NOMO-1 treated with DMSO at 0.1 percent for 48 hours (cell line): ENCODE results near the gene NAALADL1.

Experiments used
- DNase-seq: peaks from one replicate; lab custom pipeline; 2025; ENCODE audit not compliant: unreplicated experiment; lab: John Stamatoyannopoulos, UW

NAALADL1 gene, protein sequence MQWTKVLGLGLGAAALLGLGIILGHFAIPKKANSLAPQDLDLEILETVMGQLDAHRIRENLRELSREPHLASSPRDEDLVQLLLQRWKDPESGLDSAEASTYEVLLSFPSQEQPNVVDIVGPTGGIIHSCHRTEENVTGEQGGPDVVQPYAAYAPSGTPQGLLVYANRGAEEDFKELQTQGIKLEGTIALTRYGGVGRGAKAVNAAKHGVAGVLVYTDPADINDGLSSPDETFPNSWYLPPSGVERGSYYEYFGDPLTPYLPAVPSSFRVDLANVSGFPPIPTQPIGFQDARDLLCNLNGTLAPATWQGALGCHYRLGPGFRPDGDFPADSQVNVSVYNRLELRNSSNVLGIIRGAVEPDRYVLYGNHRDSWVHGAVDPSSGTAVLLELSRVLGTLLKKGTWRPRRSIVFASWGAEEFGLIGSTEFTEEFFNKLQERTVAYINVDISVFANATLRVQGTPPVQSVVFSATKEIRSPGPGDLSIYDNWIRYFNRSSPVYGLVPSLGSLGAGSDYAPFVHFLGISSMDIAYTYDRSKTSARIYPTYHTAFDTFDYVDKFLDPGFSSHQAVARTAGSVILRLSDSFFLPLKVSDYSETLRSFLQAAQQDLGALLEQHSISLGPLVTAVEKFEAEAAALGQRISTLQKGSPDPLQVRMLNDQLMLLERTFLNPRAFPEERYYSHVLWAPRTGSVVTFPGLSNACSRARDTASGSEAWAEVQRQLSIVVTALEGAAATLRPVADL

GRCh38 chr11:65058419-65059054 is at the start of gene NAALADL1:
TSS of gene NAALADL1 (minus strand) at chr11:65058553. CDS start at chr11:65058521, 32 bp downstream.
- no peak for DNase-seq

DNA sequence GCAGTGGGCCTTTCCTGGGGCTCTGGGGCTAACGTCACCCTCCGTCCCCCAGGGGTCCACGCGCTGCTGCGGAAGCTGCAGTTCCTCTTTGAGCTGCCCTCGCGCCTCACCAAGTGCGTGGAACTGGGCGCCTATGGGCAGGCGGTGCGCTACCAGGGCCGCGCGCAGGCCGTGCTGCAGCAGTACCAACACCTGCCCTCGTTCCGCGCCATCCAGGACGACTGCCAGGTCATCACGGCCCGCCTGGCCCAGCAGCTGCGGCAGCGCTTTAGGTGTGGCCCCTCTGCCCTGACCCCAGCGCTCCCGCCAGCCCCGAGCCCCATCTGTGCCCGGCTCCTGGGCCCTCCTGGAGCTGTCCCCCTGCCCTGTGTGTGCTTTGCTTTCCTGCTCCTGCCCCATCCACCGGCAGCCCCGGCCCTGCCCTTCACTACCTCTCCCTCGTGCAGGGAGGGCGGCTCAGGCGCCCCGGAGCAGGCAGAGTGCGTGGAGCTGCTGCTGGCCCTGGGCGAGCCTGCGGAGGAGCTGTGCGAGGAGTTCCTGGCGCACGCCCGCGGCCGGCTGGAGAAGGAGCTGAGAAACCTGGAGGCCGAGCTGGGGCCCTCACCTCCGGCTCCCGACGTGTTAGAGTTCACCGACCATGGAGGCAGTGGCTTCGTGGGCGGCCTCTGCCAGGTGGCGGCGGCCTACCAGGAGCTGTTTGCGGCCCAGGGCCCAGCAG is 49.6 kb upstream of the NAALADL1 start:
- DNase-seq: no peak

DNA sequence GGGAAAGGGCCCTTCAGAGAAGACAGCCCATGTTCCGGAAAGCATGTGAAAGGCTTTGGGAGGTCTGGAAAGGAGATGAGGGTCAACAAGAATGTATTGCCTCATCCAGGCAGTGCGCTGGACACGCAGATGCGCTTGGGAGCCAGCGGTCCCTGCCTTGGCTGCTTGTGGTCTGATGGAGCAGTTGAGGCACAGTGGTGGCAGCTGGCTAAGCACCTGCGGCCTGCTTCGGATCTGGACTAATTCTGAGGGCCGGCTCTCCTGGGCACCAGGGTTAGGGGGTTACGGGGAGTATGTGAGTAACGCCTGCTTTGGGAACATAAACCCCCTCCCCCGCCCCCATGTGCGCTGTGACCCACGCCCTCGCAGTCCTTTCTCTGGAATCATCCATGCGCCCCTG is 48.7 kb upstream of the NAALADL1 start:
- DNase-seq: no peak

DNA sequence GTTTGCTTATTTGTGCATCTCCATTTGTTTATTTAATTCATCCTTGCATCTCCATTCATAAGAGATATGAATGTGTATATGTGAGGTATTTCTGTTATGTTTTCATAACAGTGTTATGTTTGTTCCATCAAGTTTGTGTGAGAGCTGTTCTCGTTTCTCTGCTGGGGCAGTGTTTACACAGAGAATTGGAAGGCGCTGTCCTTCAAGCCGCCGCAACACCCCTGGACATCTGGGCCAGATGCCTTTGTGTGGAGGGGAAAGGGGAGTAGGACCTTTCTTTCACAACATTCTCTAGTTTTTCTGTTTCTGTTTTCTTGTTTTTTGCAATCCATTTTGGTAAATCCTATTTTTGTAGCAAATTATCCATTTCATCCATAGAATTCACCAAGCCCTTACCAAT is 46.3 kb upstream of the NAALADL1 start:
- no peak for DNase-seq

DNA sequence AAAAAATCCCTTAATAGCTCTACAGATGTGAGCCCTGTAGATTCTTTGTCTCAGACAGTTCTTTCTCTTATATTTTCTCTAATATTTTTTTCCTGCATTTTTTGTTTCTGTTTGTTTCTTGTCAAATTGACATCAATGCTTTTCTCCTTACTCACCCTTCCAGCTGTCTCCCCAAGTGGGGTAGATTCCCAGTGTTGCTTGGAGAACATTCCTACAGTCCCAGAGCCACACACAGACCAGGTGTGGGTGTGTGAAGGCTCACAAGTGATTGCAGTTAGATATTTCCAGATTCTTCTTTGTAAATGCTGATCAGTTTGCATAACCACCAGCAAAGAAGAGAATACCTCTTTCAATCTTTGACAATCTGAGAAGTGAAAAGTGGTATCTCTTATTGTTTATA is 45.1 kb upstream of the NAALADL1 start:
- no peak for DNase-seq

- no peak for DNase-seq
Observed at GRCh38 chr11:65102142-65103095, 44.1 kb upstream of the NAALADL1 start.

DNA sequence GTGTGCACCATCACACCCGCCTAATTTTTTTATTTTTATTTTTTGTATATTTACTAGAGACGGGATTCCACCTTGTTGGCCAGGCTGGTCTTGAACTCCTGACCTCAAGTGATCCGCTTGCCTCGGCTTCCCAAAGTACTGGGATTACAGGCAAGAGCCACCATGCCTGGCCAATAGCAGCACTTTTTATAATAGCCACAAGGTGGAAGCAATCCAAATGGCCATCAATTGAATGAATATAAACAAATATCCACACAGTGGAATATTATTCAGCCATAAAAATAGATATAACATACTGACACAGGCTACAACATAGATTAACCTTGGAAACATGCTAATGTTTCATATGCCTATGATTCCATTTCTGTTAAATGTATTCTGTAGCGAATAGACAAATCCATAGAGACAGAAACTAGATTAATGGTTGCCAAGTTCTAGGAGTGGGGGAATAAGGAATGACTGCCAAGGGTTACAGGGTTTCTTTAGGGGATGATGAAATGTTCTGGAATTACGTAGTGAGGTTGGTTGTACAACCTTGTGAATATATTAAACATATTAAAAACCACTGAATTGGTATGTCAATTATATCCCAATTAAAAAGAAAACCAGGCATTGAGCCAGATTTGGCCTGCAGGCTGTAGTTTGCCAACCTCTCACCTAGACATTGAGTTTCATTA is 42.5 kb upstream of the NAALADL1 start:
- DNase-seq: no peak

- DNase-seq: no peak
Observed at GRCh38 chr11:65096926-65097325, 38.6 kb upstream of the NAALADL1 start.

DNA sequence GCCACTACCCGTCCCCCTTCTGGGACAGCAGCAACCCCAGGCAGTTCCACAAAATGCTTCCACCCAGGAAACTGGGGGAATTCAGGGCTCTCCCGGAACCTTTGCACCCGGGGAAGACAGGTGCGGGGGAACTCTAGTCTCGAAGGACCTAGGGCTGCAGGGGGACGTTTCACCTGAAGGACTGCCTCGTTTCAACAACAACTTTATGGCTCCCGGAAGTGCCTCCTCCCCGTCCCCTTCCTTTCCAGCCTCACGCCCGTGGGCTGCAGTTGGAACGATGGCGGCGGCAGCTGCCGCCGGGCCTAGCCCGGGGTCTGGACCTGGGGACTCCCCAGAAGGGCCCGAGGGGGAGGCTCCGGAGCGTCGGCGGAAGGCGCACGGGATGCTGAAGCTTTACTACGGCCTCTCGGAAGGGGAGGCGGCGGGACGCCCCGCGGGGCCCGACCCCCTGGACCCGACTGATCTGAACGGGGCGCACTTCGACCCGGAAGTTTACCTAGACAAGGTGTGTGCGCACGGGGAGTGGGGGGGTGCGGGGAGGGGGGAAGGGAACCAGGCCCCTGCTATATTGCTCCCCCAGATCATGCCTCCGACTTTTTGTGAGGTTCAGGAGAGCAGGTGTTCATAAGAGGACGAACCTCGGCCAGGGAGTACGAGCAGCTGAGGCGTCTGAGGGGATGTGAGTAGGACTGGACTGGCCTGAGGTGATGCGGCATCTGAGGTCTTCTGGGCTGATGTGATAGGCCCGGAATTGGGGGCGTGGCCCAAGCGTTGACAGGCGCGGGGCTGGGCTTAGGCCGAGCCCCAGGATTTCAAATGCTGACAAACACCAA is 37.8 kb upstream of the NAALADL1 start, which contains the start of gene VPS51:
VPS51 (plus strand) TSS at position 241 of the 833 bp plus-strand sequence; CDS start at position 278, 37 bp downstream.
- peak; percentile 92 for DNase-seq

DNA sequence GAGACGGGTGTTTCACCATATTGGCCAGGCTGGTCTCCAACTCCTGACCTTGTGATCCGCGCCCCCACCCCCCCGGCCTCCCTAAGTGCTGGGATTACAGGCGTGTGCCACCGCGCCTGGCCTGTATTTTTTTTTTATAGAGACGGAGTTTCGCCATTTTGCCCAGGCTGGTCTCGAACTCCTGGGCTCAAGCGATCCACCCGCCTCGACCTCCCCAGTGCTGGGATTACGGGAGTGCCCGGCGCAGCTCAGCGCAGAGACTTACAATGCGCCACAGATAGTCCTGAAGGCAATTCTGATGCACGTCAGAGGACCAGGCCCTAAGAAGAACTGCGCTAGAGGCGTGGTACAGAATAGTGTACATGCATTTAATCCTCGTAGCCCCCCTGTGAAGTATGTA is 37.1 kb upstream of the NAALADL1 start:
- DNase-seq: no peak

GRCh38 chr11:65090628-65091027 is 32.3 kb upstream of the NAALADL1 start:
- DNase-seq: no peak

- DNase-seq: no peak
Observed at GRCh38 chr11:65089621-65090020, 31.3 kb upstream of the NAALADL1 start.

GRCh38 chr11:65087827-65088226 is 29.5 kb upstream of the NAALADL1 start:
- DNase-seq: no peak

- DNase-seq: no peak
Observed at GRCh38 chr11:65087216-65087615, 28.9 kb upstream of the NAALADL1 start.

- DNase-seq: no peak
Observed at GRCh38 chr11:65086809-65087208, 28.5 kb upstream of the NAALADL1 start.

- no peak for DNase-seq
Observed at GRCh38 chr11:65085446-65085845, 27.1 kb upstream of the NAALADL1 start.

DNA sequence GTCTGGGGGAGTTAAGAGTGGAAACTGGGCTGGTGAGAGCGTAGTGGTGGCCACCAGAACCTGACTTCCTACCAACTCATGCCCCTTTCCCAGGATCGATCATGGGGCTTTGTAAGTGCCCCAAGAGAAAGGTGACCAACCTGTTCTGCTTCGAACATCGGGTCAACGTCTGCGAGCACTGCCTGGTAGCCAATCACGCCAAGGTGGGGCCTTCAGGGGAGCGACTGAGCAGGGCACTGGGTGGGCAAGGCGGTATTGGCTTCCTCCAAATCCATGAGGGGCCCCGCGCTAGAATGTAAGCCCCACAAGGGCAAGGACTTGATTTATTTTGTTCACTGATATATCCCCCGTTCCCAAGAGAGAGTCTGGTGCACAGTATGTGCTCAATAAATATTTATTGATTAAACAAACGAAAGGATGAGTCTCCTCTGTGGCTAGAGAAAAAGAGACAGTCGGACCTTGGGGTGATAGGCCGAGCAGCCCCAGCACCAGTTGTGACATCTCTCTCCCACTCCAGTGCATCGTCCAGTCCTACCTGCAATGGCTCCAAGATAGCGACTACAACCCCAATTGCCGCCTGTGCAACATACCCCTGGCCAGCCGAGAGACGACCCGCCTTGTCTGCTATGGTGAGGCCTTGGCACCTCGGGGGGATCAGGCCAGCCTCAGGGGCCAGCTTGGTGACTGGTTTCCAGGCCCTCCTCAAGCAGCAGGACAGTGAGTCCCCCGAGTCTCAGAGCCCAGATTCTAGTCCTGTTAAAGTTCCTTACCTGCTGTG is 26.4 kb upstream of the NAALADL1 start:
- DNase-seq: no peak
